H1 (cell line): ENCODE results near the gene KRTAP10-7. TPM values are rescaled to one million over a fixed set of nuclear protein-coding genes. Genes with fewer than 3 reads are reported as not detected.

Experiments
- CBX8 ChIP-seq: fragments of 300-800, 300-1000 bp; sonication (generic); IDR thresholded peaks from 2 replicates; pipeline ENCODE4 v1.7.1; 2016; ENCODE audit warnings: low read depth, low read length, borderline replicate concordance
- CHD7 ChIP-seq: fragments of 300-600 bp; sonication (generic); IDR thresholded peaks from 2 replicates; pipeline ENCODE4 v1.7.1; 2012; ENCODE audit warnings: low read length, moderate library complexity, mild to moderate bottlenecking, inconsistent platforms; ENCODE audit not compliant: insufficient replicate concordance
- JUN ChIP-seq: IDR thresholded peaks from 2 replicates; pipeline ENCODE4 v1.6.1; 2011; ENCODE audit warnings: low read depth, mild to moderate bottlenecking, improper control_type of control experiment, low read length
- SIX5 ChIP-seq: IDR thresholded peaks from 2 replicates; pipeline ENCODE4 v1.6.1; 2011; ENCODE audit warnings: mild to moderate bottlenecking, low read depth, low read length
- SP4 ChIP-seq: IDR thresholded peaks from 2 replicates; pipeline ENCODE4 v1.6.1; 2012; ENCODE audit warnings: low read length, inconsistent platforms
- polyA plus RNA-seq, 7 experiments: library from polyadenylated mRNA; depleted of rRNA in 3 of 7; stranded (reverse) in 5 of 7; unstranded in 2 of 7; fragments of >200 nt in 5 of 7; fragments of 200-250 nt in 2 of 7; gene quantifications; 1 replicate in 5 of 7; 2 replicates in 1 of 7; 4 replicates in 1 of 7; pipeline versions ENCODE4 v1.2.1 to v1.2.3, GENCODE V29; 2011 to 2013; ENCODE audit warnings: missing spikeins in 2 of 7, mixed read lengths in 2 of 7
- total RNA-seq: library from RNA; stranded (reverse); fragmentation: NEBNext Ultra II Directional; extraction: Animal tissue kit (Norgen Biotek cat#: 25700); gene quantifications from 2 replicates; pipeline ENCODE4 v1.2.1, GENCODE V29; 2021

The KRTAP10-7 gene
- total and polyA plus RNA-seq, 2 of the 8 experiments (the other 6 are each of a cell fraction or from before 2014, with no cell fraction given) = not detected

GRCh38 chr21:44640761-44641160, 40.4 kb downstream of the KRTAP10-7 start (continued):
- TF ChIP-seq CHD7 (no peak), SP4 (no peak), JUN (no peak), CBX8 (no peak), SIX5 (no peak)
